ENCODE data around the gene KNDC1. TPM values are rescaled to one million over a fixed set of nuclear protein-coding genes. Genes with fewer than 3 reads are reported as not detected.

Gene KNDC1
- total RNA-seq, 1 donor from 2014 or later: 10.3 TPM

GRCh38 chr10:133177380-133178157 is 17.6 kb downstream of the KNDC1 start:
- ATAC-seq: no peak
- H3K9me3 ChIP-seq: no peaks in the 10 kb centered on the region
- DNase-seq: no peak
- TF ChIP-seq CTCF (IDR thresholded peaks at IDR 0.05): no peak
- H3K36me3 ChIP-seq: no peaks in the 10 kb centered on the region
- H3K27ac ChIP-seq: no peak overlapping the region
- no peaks in the 10 kb centered on the region for H3K4me1 ChIP-seq
- peaks cover 6% of the 10 kb centered on the region for H3K27me3 ChIP-seq (ENCODE audit: low read depth)
- intact Hi-C loops (cut with DNase I): no loop called here
- no peak overlapping the region for H3K4me3 ChIP-seq

- H3K27ac ChIP-seq: no peak overlapping the region
- peaks cover 6% of the 10 kb centered on the region for H3K27me3 ChIP-seq (ENCODE audit: low read depth)
- TF ChIP-seq CTCF (IDR thresholded peaks at IDR 0.05): no peak
- ATAC-seq: no peak
- DNase-seq: no peak
- intact Hi-C loops (cut with DNase I): no loop called here
- no peak overlapping the region for H3K4me3 ChIP-seq
- H3K4me1 ChIP-seq: no peaks in the 10 kb centered on the region
- H3K9me3 ChIP-seq: no peaks in the 10 kb centered on the region
- H3K36me3 ChIP-seq: no peaks in the 10 kb centered on the region
Observed at GRCh38 chr10:133178357-133179127, 18.5 kb downstream of the KNDC1 start.

- H3K4me3 ChIP-seq: no peak overlapping the region
- intact Hi-C loops (cut with DNase I): no loop called here
- peaks cover 6% of the 10 kb centered on the region for H3K27me3 ChIP-seq (ENCODE audit: low read depth)
- TF ChIP-seq CTCF (IDR thresholded peaks at IDR 0.05): no peak
- no peaks in the 10 kb centered on the region for H3K36me3 ChIP-seq
- H3K4me1 ChIP-seq: no peaks in the 10 kb centered on the region
- no peaks in the 10 kb centered on the region for H3K9me3 ChIP-seq
- DNase-seq: no peak
- ATAC-seq: no peak
- H3K27ac ChIP-seq: no peak overlapping the region
Observed at GRCh38 chr10:133179128-133179520, 19.1 kb downstream of the KNDC1 start.

DNA sequence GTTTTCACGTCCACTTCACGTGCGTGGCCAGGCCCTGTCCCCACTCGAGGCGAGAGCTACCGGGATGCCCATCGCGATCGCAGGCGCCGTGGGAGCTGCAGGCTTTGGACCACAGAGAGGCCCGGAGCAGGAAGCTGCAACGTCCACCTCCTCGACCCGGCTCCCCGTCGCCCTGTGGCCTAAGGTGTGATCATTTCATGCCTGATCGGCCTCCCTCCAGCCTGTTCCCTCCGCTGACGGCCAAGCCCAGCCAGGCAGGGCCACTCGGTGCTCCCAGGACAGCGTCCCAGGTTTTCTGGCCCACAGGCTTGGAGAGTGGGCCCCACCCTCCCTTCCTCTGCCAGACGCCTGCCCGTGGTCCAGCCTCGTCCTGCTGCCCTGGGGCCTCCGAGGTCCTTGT is 19.6 kb downstream of the KNDC1 start:
- TF ChIP-seq CTCF (IDR thresholded peaks at IDR 0.05): no peak
- Histone ChIP-seq H3K9me3 (no peaks in the 10 kb centered on the region), H3K4me1 (no peaks in the 10 kb centered on the region), H3K27ac (no peak overlapping the region), H3K4me3 (no peak overlapping the region), H3K36me3 (no peaks in the 10 kb centered on the region), H3K27me3 (ENCODE audit: low read depth) (peaks cover 6% of the 10 kb centered on the region)
- DNase-seq (no peak), ATAC-seq (no peak)
- intact Hi-C loops (cut with DNase I): no loop called here

GRCh38 chr10:133180192-133180964 is 20.4 kb downstream of the KNDC1 start:
- DNase-seq: no peak
- TF ChIP-seq CTCF (IDR thresholded peaks at IDR 0.05): no peak

More at GRCh38 chr10:133180192-133180964, 20.4 kb downstream of the KNDC1 start:
- H3K9me3 ChIP-seq: no peaks in the 10 kb centered on the region
- H3K4me1 ChIP-seq: no peaks in the 10 kb centered on the region
- no peaks in the 10 kb centered on the region for H3K36me3 ChIP-seq
- H3K27me3 ChIP-seq (ENCODE audit: low read depth): peaks cover 6% of the 10 kb centered on the region
- no peak overlapping the region for H3K27ac ChIP-seq
- no peak for ATAC-seq
- no peak overlapping the region for H3K4me3 ChIP-seq
- intact Hi-C loops (cut with DNase I): no loop called here

Data from lower lobe of right lung (tissue), 2 donors.